Left lung (tissue), 10 donors: Measurements from ENCODE around the gene MOCOS. TPM values are rescaled to one million over a fixed set of nuclear protein-coding genes. Genes with fewer than 3 reads are reported as not detected.

Source experiments
- ATAC-seq: fragments of 200-7000 bp; cut with Tn5 transposase; one replicate; pipeline ENCODE4 v1.9.1; 2020; ENCODE audit warnings: moderate library complexity
- DNase-seq, 4 donors: peaks; one replicate each; pipeline ENCODE4 v3.0.0-alpha.2; 2013 to 2020
- H3K27ac ChIP-seq, 2 donors: fragments of 200-600 bp; sonication (generic) in 1 of 2; one replicate each; pipeline versions ENCODE4 v1.5.0 to v1.8.0; 2020 to 2021
- H3K27me3 ChIP-seq, 2 donors: fragments of 200-600 bp; sonication (generic) in 1 of 2; one replicate each; pipeline versions ENCODE4 v1.5.0 to v1.8.0; 2020 to 2021
- H3K36me3 ChIP-seq, 2 donors: fragments of 200-600 bp; sonication (generic) in 1 of 2; one replicate each; pipeline versions ENCODE4 v1.5.0 to v1.8.0; 2020 to 2021
- H3K4me1 ChIP-seq, 2 donors: fragments of 200-600 bp; one replicate each; pipeline ENCODE4 v1.8.0; 2021
- H3K4me3 ChIP-seq, 2 donors: fragments of 200-600 bp; sonication (generic) in 1 of 2; one replicate each; pipeline versions ENCODE4 v1.5.0 to v1.8.0; 2020 to 2021; ENCODE audit warnings: mild to moderate bottlenecking in 1 of 2
- H3K9me3 ChIP-seq, 2 donors: fragments of 200-600 bp; sonication (generic) in 1 of 2; one replicate each; pipeline versions ENCODE4 v1.5.0 to v1.8.0; 2020 to 2021
- CTCF ChIP-seq, 2 donors: fragments of 200-600 bp; sonication (generic) in 1 of 2; IDR thresholded peaks; one replicate each; pipeline versions ENCODE4 v1.5.0 to v1.8.0; 2021; ENCODE audit warnings: antibody characterized with exemption in 2 of 2
- intact Hi-C, 2 donors: fragments of 100-400 bp; cut with DNase I; formaldehyde crosslinking; loops; one replicate each; pipeline versions ENCODE4 v1.11.2 to v1.14.2; 2022
- polyA plus RNA-seq, 6 donors: library from polyadenylated mRNA; unstranded; fragments of 120-200 nt; gene quantifications; one replicate each; pipeline ENCODE4 v1.2.1, GENCODE V29; 2013; ENCODE audit not compliant: insufficient read length in 6 of 6
- total RNA-seq, 2 donors: library from RNA; stranded (reverse); fragmentation: NEBNext Ultra II Directional; extraction: Animal tissue kit (Norgen Biotek cat#: 25700); gene quantifications; one replicate each; pipeline ENCODE4 v1.2.1, GENCODE V29; 2021
- donor health status: DM: no; HTN: yes; CAD: no.
- donor health status: DM: no; HTN: no; CAD: no.

Gene MOCOS
- total and polyA plus RNA-seq, 8 donors = 0.60 to 5.5 (median 1.2) TPM

DNA sequence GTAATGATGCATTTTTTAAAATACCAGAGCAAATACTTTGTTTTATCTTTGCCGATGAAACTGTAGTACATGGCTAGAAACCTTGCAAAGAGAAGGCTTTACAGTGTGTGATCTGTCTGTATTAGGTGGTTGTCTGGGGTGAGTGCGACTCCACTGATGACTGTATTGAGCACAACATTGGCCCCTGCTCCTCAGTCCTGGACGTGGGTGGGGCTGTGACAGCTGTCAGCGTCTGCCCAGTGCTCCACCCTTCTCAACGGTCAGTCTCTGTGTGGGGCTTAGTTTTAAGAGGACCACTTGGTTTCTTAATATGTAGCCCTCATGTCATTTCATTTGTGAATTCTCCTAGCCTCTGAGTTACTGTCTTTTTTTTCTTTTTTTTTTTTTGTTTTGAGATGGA lies 17.4 kb upstream of the MOCOS start:
- H3K27me3 ChIP-seq = no peaks in the 10 kb centered on the region
- DNase-seq (no peak), ATAC-seq (no peak)
- H3K27ac ChIP-seq = no peak overlapping the region
- intact Hi-C loops = no loop called here
- H3K9me3 ChIP-seq = no peaks in the 10 kb centered on the region
- no peaks in the 10 kb centered on the region for H3K4me1 ChIP-seq
- H3K36me3 ChIP-seq = peaks cover 0 to 95% of the 10 kb centered on the region in 2 donors
- no peak overlapping the region for H3K4me3 ChIP-seq
- TF ChIP-seq CTCF (IDR thresholded peaks at IDR 0.05) = no peak

GRCh38 chr18:36175481-36175880 lies 11.8 kb upstream of the MOCOS start:
- DNase-seq (no peak), ATAC-seq (no peak)
- no peak overlapping the region for H3K27ac ChIP-seq
- no peaks in the 10 kb centered on the region for H3K27me3 ChIP-seq
- H3K36me3 ChIP-seq = peaks cover 0 to 62% of the 10 kb centered on the region in 2 donors
- TF ChIP-seq CTCF (IDR thresholded peaks at IDR 0.05) = no peak
- H3K4me1 ChIP-seq = peaks cover 8 to 10% of the 10 kb centered on the region in 2 donors
- H3K4me3 ChIP-seq = no peak overlapping the region
- intact Hi-C loops = no loop called here
- no peaks in the 10 kb centered on the region for H3K9me3 ChIP-seq

DNA sequence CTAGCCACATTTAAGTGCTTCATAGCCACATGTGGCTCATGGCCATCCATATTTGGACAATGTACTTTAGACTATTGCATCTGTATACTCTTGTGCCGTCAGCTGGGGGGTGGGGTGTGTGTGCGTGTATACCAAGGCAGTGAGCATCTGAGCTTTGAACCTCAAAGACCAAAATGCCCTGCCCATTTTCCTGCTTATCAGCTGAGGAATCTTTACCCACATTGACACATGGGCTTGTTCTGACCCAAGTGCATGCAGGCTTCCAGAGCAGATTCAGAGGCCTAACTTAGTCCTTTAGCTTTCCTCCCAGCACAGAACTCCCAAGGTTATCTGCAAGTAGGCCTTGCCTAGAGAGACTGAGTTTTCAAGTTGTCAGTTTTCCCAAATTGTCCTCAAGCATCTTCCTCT lies 11.1 kb upstream of the MOCOS start:
- Histone ChIP-seq H3K27me3 (no peaks in the 10 kb centered on the region), H3K36me3 (peaks cover 0 to 55% of the 10 kb centered on the region in 2 donors), H3K27ac (no peak overlapping the region), H3K4me3 (no peak overlapping the region), H3K4me1 (peaks cover 8 to 11% of the 10 kb centered on the region in 2 donors), H3K9me3 (no peaks in the 10 kb centered on the region)
- TF ChIP-seq CTCF (IDR thresholded peaks at IDR 0.05) = no peak
- ATAC-seq (no peak), DNase-seq (no peak)
- intact Hi-C loops = no loop called here

DNA sequence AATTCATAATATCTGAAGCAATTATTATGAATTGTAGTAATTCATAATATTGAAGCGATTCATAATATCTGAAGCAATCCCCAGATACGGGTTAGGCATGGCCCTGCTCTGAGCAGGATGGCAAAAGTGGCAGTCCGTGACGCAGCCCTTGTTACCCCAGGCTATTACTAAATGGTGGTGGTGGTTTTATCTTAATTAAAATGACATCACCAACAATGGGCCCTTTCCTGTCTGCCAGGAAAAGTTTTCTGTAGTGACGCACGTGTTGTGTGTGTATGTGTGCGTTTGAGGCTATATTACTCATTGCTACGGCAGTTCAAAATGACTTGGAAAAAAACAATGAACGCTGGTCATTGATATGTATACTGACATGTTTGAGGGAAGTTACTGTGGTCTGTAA lies 10.6 kb upstream of the MOCOS start:
- Histone ChIP-seq H3K9me3 (no peaks in the 10 kb centered on the region), H3K4me1 (peaks cover 8 to 11% of the 10 kb centered on the region in 2 donors), H3K27me3 (no peaks in the 10 kb centered on the region), H3K27ac (no peak overlapping the region), H3K4me3 (no peak overlapping the region), H3K36me3 (peaks cover 0 to 50% of the 10 kb centered on the region in 2 donors)
- intact Hi-C loops = no loop called here
- DNase-seq (no peak), ATAC-seq (no peak)
- TF ChIP-seq CTCF (IDR thresholded peaks at IDR 0.05) = no peak

- DNase-seq (no peak), ATAC-seq (no peak)
- H3K4me3 ChIP-seq = no peak overlapping the region
- H3K27me3 ChIP-seq = no peaks in the 10 kb centered on the region
- peaks cover 8 to 11% of the 10 kb centered on the region in 2 donors for H3K4me1 ChIP-seq
- peaks cover 0 to 38% of the 10 kb centered on the region in 2 donors for H3K36me3 ChIP-seq
- TF ChIP-seq CTCF (IDR thresholded peaks at IDR 0.05) = no peak
- H3K27ac ChIP-seq = no peak overlapping the region
- H3K9me3 ChIP-seq = no peaks in the 10 kb centered on the region
- intact Hi-C loops = no loop called here
These were observed 9.4 kb upstream of the MOCOS start for GRCh38 chr18:36177913-36178312.
